ENCODE measurements around the gene NIPSNAP2. TPM values are rescaled to one million over a fixed set of nuclear protein-coding genes. Genes with fewer than 3 reads are reported as not detected.

The NIPSNAP2 gene
- total and polyA plus RNA-seq, 2 of the 13 experiments (the other 11 are each of a cell fraction or from before 2014, with no cell fraction given), result 40.3 to 61.5 TPM

DNA sequence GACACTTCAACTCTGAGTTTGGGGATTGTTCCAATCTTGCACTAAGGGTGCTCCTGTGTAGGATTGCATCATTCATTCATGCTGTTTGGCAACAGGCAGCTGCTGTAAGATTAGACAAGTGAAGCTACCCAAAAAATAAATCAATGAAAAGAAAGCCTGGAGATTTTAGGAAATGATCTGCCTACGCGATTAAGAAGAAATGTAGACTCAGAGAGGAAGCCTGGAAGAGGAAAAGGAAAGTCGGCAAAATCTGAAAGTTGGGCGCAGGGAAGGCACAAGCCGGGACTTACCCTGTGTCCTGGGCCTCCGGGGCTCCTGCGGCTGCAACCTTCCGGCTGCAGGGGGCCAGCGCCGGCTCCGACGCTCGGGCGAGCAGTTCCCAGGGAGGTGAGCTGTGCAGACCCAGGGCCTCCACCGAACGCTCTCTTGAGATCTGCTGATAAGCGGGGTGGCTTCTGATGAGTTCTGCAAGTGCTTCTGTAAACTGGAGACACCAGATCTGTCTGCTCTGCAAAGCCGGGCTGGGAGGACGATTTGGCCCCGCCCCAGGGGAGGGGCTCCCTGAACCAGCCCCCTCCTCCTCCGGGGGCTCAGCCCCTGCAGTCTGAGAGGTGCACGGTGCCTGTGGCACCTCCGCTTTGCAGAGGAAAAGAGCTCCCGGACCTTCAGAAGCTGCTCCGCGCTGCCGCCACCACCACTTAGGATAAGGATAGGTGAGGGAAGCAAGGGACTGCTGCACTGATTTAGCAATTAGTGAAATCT lies 69.5 kb downstream of the NIPSNAP2 start (continued):
- TF ChIP-seq, protein P1, sequence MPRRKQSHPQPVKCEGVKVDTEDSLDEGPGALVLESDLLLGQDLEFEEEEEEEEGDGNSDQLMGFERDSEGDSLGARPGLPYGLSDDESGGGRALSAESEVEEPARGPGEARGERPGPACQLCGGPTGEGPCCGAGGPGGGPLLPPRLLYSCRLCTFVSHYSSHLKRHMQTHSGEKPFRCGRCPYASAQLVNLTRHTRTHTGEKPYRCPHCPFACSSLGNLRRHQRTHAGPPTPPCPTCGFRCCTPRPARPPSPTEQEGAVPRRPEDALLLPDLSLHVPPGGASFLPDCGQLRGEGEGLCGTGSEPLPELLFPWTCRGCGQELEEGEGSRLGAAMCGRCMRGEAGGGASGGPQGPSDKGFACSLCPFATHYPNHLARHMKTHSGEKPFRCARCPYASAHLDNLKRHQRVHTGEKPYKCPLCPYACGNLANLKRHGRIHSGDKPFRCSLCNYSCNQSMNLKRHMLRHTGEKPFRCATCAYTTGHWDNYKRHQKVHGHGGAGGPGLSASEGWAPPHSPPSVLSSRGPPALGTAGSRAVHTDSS (CRISPR knock-in tag; conservative IDR thresholded peaks at IDR 0.05), result no peak
- TF ChIP-seq, protein P2, sequence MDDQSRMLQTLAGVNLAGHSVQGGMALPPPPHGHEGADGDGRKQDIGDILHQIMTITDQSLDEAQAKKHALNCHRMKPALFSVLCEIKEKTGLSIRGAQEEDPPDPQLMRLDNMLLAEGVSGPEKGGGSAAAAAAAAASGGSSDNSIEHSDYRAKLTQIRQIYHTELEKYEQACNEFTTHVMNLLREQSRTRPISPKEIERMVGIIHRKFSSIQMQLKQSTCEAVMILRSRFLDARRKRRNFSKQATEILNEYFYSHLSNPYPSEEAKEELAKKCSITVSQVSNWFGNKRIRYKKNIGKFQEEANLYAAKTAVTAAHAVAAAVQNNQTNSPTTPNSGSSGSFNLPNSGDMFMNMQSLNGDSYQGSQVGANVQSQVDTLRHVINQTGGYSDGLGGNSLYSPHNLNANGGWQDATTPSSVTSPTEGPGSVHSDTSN (CRISPR knock-in tag; IDR thresholded peaks at IDR 0.05; ENCODE audit: borderline replicate concordance), result no peak
- TF ChIP-seq SMC3 (IDR thresholded peaks at IDR 0.05; ENCODE audit: low read length) (peak; percentile 15; the same call in 1 of the 2 replicates), POGZ (CRISPR knock-in tag; IDR thresholded peaks at IDR 0.05) (peak; percentile 43; the same call in 1 of the 2 replicates), ZSCAN9 (CRISPR knock-in tag; IDR thresholded peaks at IDR 0.05; ENCODE audit: borderline replicate concordance) (peak; percentile 42; the same call in 1 of the 2 replicates), ARNT (IDR thresholded peaks at IDR 0.05) (no peak), FOXP1 (IDR thresholded peaks at IDR 0.05) (no peak), FOXP1 (CRISPR knock-in tag; IDR thresholded peaks at IDR 0.05) (0 out of 2 replicates have a peak, but pooled peaks have one; percentile 37), RAD51 (IDR thresholded peaks at IDR 0.05; ENCODE audit: borderline replicate concordance) (no peak), DR1 (CRISPR knock-in tag; IDR thresholded peaks at IDR 0.05) (peak; percentile 72), ZNF567 (CRISPR knock-in tag; IDR thresholded peaks at IDR 0.05; ENCODE audit: borderline replicate concordance) (no peak), MTF1 (CRISPR knock-in tag; IDR thresholded peaks at IDR 0.05) (no peak)
- TF ChIP-seq, protein P3, sequence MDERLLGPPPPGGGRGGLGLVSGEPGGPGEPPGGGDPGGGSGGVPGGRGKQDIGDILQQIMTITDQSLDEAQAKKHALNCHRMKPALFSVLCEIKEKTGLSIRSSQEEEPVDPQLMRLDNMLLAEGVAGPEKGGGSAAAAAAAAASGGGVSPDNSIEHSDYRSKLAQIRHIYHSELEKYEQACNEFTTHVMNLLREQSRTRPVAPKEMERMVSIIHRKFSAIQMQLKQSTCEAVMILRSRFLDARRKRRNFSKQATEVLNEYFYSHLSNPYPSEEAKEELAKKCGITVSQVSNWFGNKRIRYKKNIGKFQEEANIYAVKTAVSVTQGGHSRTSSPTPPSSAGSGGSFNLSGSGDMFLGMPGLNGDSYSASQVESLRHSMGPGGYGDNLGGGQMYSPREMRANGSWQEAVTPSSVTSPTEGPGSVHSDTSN (CRISPR knock-in tag; IDR thresholded peaks at IDR 0.05), result no peak
- TF ChIP-seq, protein P4, sequence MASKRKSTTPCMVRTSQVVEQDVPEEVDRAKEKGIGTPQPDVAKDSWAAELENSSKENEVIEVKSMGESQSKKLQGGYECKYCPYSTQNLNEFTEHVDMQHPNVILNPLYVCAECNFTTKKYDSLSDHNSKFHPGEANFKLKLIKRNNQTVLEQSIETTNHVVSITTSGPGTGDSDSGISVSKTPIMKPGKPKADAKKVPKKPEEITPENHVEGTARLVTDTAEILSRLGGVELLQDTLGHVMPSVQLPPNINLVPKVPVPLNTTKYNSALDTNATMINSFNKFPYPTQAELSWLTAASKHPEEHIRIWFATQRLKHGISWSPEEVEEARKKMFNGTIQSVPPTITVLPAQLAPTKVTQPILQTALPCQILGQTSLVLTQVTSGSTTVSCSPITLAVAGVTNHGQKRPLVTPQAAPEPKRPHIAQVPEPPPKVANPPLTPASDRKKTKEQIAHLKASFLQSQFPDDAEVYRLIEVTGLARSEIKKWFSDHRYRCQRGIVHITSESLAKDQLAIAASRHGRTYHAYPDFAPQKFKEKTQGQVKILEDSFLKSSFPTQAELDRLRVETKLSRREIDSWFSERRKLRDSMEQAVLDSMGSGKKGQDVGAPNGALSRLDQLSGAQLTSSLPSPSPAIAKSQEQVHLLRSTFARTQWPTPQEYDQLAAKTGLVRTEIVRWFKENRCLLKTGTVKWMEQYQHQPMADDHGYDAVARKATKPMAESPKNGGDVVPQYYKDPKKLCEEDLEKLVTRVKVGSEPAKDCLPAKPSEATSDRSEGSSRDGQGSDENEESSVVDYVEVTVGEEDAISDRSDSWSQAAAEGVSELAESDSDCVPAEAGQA (IDR thresholded peaks at IDR 0.05; ENCODE audit: low read depth), result no peak
- TF ChIP-seq, protein P4 (CRISPR knock-in tag; IDR thresholded peaks at IDR 0.05; ENCODE audit: borderline replicate concordance), result no peak
